GM19043 (cell line): ENCODE results near the gene VTI1A.

Experiments
- ATAC-seq: cut with Tn5 transposase; IDR thresholded peaks from one replicate; pipeline ENCODE4 v1.9.1; 2021; ENCODE audit warnings: low read depth; ENCODE audit not compliant: unreplicated experiment

VTI1A gene

GRCh38 chr10:112769611-112770370 lies 322.8 kb downstream of the VTI1A start:
- no peak for ATAC-seq

GRCh38 chr10:112771733-112772132 lies 324.7 kb downstream of the VTI1A start:
- ATAC-seq: no peak

GRCh38 chr10:112773783-112774182 lies 326.8 kb downstream of the VTI1A start:
- ATAC-seq: no peak

- ATAC-seq: no peak
Measured at GRCh38 chr10:112774210-112774609, 327.2 kb downstream of the VTI1A start.

GRCh38 chr10:112774798-112775197 lies 327.8 kb downstream of the VTI1A start:
- ATAC-seq: no peak

- ATAC-seq: no peak
Measured at GRCh38 chr10:112775381-112775780, 328.4 kb downstream of the VTI1A start.

GRCh38 chr10:112775892-112776674 lies 329.1 kb downstream of the VTI1A start:
- no peak for ATAC-seq

GRCh38 chr10:112778579-112778978 lies 331.6 kb downstream of the VTI1A start:
- ATAC-seq: no peak

- no peak for ATAC-seq
Measured at GRCh38 chr10:112779025-112779770, 332.2 kb downstream of the VTI1A start.

GRCh38 chr10:112782200-112782907 lies 335.3 kb downstream of the VTI1A start:
- no peak for ATAC-seq

GRCh38 chr10:112783351-112784021 lies 336.5 kb downstream of the VTI1A start:
- no peak for ATAC-seq

GRCh38 chr10:112784022-112784461 lies 337.0 kb downstream of the VTI1A start:
- no peak for ATAC-seq

- ATAC-seq: no peak
Measured at GRCh38 chr10:112785089-112785488, 338.1 kb downstream of the VTI1A start.

GRCh38 chr10:112789248-112789647 lies 342.2 kb downstream of the VTI1A start:
- no peak for ATAC-seq

GRCh38 chr10:112790030-112790429 lies 343.0 kb downstream of the VTI1A start:
- ATAC-seq: no peak

- ATAC-seq: no peak
Measured at GRCh38 chr10:112790921-112791320, 343.9 kb downstream of the VTI1A start.

- ATAC-seq: no peak
Measured at GRCh38 chr10:112791447-112791846, 344.4 kb downstream of the VTI1A start.

- no peak for ATAC-seq
Measured at GRCh38 chr10:112792487-112793201, 345.6 kb downstream of the VTI1A start.

- no peak for ATAC-seq
Measured at GRCh38 chr10:112793202-112793921, 346.3 kb downstream of the VTI1A start.
